K562 (cell line): Measurements from ENCODE around the gene PLEKHG3. TPM values are rescaled to one million over a fixed set of nuclear protein-coding genes. Genes with fewer than 3 reads are reported as not detected.

ENCODE experiments used
- CXXC5 ChIP-seq: fragments of 250-450 bp; sonication (Bioruptor Pico); IDR thresholded peaks from 2 replicates; pipeline ENCODE4 v1.8.0; 2022; ENCODE audit warnings: inconsistent platforms, mild to moderate bottlenecking, moderate library complexity
- HDAC3 ChIP-seq: fragments of 450-650 bp; IDR thresholded peaks from 2 replicates; pipeline ENCODE4 v1.6.1; 2018; ENCODE audit warnings: borderline replicate concordance, mild to moderate bottlenecking, moderate library complexity; ENCODE audit not compliant: partially characterized antibody
- ZNF347 ChIP-seq: fragments of 450-650 bp; formaldehyde crosslinking; IDR thresholded peaks from 2 replicates; pipeline ENCODE4 v1.4.0; 2020; ENCODE audit warnings: low read depth, mild to moderate bottlenecking, moderate library complexity
- polyA plus RNA-seq, 8 experiments: library from polyadenylated mRNA; depleted of rRNA in 4 of 8; stranded (reverse) in 5 of 8; unstranded in 3 of 8; fragments of >200 nt; fragmentation: Nextera tagmentation in 2 of 8; fragmentation: Illumina TruSeq in 1 of 8; extraction: Ambion mirVana in 2 of 8; extraction: Trizol in 1 of 8; gene quantifications; 2 replicates each; pipeline versions ENCODE4 v1.2.1 to v1.2.3, GENCODE V29; 2011 to 2014; ENCODE audit warnings: inconsistent platforms in 1 of 8, missing spikeins in 1 of 8
- total RNA-seq, 7 experiments: library from RNA; depleted of rRNA in 6 of 7; stranded (reverse); fragments of >200 nt in 6 of 7; fragmentation: Illumina TruSeq in 2 of 7; extraction: Trizol in 2 of 7; gene quantifications; 2 replicates each; pipeline versions ENCODE4 v1.2.1 to v1.2.3, GENCODE V29; 2011 to 2021; ENCODE audit warnings: low replicate concordance in 1 of 7
- TF ChIP-seq, protein P1 (sequence below), 2 experiments: fragments of 450-650 bp; IDR thresholded peaks; 2 replicates each; pipeline ENCODE4 v1.6.1; 2016; ENCODE audit warnings: mild to moderate bottlenecking in 2 of 2, borderline replicate concordance in 1 of 2, low read depth in 1 of 2, moderate library complexity in 1 of 2

PLEKHG3 gene
- total and polyA plus RNA-seq, 9 of the 15 experiments (the other 6 are each of a cell fraction or from before 2014, with no cell fraction given), result 0.04 to 0.16 TPM; not detected in 7

DNA sequence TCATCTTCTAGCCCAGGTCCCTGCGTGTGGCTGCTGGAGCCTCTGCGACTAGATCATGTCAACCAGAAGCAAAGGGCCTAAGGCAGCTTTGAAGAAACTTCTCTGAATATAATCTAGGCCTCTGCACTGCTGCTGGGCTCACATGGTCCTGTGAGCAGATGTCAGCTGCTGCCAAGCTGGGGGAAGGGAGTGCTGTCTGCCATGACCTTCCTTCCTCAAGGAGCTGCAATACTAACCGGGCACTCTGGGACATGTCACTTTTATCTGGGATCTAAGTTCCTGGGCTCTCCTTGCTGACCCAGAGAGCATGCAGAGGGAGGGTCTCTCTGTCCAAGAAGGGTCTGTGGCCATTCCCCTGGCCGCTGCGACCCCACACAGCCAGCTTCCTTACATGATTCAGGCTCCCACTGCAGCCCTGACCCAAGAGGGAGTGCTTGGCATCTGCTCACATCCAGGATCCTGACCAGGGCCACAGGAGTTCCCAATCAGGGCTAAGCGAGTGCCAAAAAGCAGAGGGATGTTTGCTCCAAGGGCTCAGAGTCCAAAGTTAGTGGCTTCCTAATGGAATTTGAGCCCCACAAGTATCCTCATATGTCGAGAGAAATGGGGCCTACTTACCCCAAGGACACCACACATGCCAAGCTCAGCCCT is 74.0 kb downstream of the PLEKHG3 start (continued):
- TF ChIP-seq, protein P1, sequence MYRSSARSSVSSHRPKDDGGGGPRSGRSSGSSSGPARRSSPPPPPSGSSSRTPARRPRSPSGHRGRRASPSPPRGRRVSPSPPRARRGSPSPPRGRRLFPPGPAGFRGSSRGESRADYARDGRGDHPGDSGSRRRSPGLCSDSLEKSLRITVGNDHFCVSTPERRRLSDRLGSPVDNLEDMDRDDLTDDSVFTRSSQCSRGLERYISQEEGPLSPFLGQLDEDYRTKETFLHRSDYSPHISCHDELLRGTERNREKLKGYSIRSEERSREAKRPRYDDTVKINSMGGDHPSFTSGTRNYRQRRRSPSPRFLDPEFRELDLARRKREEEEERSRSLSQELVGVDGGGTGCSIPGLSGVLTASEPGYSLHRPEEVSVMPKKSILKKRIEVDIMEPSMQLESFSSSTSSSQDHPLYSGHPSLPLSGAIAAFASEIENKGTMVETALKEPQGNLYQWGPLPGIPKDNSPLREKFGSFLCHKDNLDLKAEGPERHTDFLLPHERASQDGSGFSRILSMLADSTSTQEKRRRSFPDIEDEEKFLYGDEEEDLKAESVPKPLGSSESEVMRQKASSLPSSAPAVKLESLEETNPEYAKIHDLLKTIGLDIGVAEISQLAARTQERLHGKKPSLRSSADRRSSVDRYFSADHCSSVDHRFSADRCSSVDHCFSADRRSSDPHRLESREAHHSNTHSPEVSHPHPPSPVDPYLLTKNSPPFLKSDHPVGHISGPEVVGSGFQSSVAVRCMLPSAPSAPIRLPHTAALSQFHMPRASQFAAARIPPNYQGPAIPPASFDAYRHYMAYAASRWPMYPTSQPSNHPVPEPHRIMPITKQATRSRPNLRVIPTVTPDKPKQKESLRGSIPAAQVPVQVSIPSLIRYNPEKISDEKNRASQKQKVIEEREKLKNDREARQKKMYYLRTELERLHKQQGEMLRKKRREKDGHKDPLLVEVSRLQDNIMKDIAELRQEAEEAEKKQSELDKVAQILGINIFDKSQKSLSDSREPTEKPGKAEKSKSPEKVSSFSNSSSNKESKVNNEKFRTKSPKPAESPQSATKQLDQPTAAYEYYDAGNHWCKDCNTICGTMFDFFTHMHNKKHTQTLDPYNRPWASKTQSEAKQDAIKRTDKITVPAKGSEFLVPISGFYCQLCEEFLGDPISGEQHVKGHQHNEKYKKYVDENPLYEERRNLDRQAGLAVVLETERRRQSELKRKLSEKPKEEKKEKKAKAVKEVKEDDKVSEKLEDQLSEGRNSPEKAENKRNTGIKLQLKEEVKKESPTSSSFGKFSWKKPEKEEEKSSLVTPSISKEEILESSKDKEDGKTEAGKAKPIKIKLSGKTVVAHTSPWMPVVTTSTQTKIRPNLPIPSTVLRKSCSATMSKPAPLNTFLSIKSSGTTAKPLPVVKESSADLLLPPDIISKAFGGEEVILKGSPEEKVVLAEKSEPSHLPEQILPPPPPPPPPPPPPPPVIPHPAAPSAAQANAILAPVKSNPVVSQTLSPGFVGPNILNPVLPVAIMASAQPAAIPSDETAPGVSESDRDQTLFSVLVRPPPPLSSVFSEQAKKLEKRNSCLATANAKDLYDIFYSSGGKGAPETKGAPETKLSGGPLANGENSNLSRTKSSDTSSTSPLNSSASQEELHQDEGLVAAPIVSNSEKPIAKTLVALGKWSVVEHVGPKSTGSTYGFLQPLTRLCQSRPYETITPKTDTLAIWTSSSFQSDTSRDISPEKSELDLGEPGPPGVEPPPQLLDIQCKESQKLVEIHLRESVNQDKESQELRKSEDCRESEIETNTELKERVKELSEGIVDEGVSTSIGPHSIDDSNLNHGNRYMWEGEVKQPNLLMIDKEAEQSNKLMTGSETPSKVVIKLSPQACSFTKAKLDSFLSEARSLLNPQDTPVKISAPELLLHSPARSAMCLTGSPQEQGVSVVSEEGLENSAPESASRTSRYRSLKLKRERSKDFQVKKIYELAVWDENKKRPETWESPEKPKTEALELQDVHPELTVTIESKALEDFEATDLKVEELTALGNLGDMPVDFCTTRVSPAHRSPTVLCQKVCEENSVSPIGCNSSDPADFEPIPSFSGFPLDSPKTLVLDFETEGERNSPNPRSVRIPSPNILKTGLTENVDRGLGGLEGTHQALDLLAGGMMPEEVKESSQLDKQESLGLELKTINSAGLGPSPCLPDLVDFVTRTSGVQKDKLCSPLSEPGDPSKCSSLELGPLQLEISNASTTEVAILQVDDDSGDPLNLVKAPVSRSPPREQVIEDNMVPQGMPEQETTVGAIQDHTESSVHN (IDR thresholded peaks at IDR 0.05; ENCODE audit: borderline replicate concordance in 1 of 2, low read depth in 1 of 2), result no peak
- TF ChIP-seq HDAC3 (no peak), CXXC5 (no peak), ZNF347 (CRISPR knock-in tag) (no peak)
